Progenitor cell of endocrine pancreas (in vitro differentiated cells): ENCODE measurements around the gene SDSL. TPM values are rescaled to one million over a fixed set of nuclear protein-coding genes. Genes with fewer than 3 reads are reported as not detected.

ENCODE experiments used
- DNase-seq: peaks from one replicate; pipeline ENCODE4 v3.0.0; 2021; ENCODE audit warnings: low spot score; ENCODE audit not compliant: unreplicated experiment
- H3K27ac Mint-ChIP-seq: 2 replicates; pipeline ENCODE4 v1.8.0; 2021; ENCODE audit warnings: mild to moderate bottlenecking, moderate library complexity, mixed read lengths
- H3K27me3 Mint-ChIP-seq: 2 replicates; pipeline ENCODE4 v1.8.0; 2021; ENCODE audit warnings: mixed read lengths
- H3K36me3 Mint-ChIP-seq: 2 replicates; pipeline ENCODE4 v1.8.0; 2022; ENCODE audit warnings: mixed read lengths; ENCODE audit not compliant: insufficient read depth
- H3K4me1 Mint-ChIP-seq: 2 replicates; pipeline ENCODE4 v1.8.0; 2021; ENCODE audit warnings: low read depth, mixed read lengths
- H3K4me3 Mint-ChIP-seq: 2 replicates; pipeline ENCODE4 v1.8.0; 2021; ENCODE audit warnings: low read depth, mild to moderate bottlenecking, moderate library complexity, mixed read lengths
- H3K9me3 Mint-ChIP-seq: 2 replicates; pipeline ENCODE4 v1.8.0; 2021; ENCODE audit warnings: low read depth, mixed read lengths
- CTCF ChIP-seq: fragments of 200-600 bp; sonication (generic); IDR thresholded peaks from one replicate; pipeline ENCODE4 v1.5.0; 2021; ENCODE audit warnings: antibody characterized with exemption, mild to moderate bottlenecking; ENCODE audit not compliant: unreplicated experiment
- total RNA-seq: library from RNA; stranded (reverse); gene quantifications from 2 replicates; pipeline ENCODE4 v1.2.1, GENCODE V29; 2021

Gene SDSL
- total RNA-seq, 1 donor from 2014 or later, result 17.2 TPM

- TF ChIP-seq CTCF, result peak; percentile 93
- no peak overlapping the region for H3K4me3 Mint-ChIP-seq
- peak overlapping the region; percentile 29 for H3K27ac Mint-ChIP-seq
- H3K4me1 Mint-ChIP-seq, result peaks cover 12% of the 10 kb centered on the region
- peaks cover 3% of the 10 kb centered on the region for H3K9me3 Mint-ChIP-seq
- peaks cover 6% of the 10 kb centered on the region for H3K27me3 Mint-ChIP-seq
- DNase-seq, result peak; percentile 54
- H3K36me3 Mint-ChIP-seq, result peaks cover 2% of the 10 kb centered on the region
These were observed 3.0 kb downstream of the SDSL start for GRCh38 chr12:113424915-113425823.

GRCh38 chr12:113425960-113426453 lies 3.8 kb downstream of the SDSL start:
- H3K4me1 Mint-ChIP-seq, result peaks cover 12% of the 10 kb centered on the region
- no peak for TF ChIP-seq CTCF
- no peak for DNase-seq
- peaks cover 3% of the 10 kb centered on the region for H3K9me3 Mint-ChIP-seq
- H3K27ac Mint-ChIP-seq, result no peak overlapping the region
- no peak overlapping the region for H3K4me3 Mint-ChIP-seq
- H3K27me3 Mint-ChIP-seq, result peaks cover 9% of the 10 kb centered on the region
- H3K36me3 Mint-ChIP-seq, result peaks cover 4% of the 10 kb centered on the region

DNA sequence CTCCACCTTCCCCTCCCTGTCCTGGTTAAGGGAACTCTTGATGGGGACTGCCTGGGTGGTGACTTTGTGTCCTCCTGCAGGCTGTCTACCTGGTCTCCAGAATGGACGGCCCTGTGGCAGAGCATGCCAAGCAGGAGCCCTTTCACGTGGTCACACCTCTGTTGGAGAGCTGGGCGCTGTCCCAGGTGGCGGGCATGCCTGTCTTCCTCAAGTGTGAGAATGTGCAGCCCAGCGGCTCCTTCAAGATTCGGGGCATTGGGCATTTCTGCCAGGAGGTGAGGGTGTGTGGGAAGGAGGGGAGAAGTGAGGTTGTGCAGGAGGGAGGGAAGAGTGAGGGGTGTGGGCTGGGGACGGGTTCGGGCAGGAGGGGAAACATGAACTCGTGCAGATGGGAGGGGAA lies 5.7 kb downstream of the SDSL start:
- H3K36me3 Mint-ChIP-seq, result peaks cover 4% of the 10 kb centered on the region
- peaks cover 3% of the 10 kb centered on the region for H3K9me3 Mint-ChIP-seq
- H3K27me3 Mint-ChIP-seq, result peaks cover 16% of the 10 kb centered on the region
- DNase-seq, result no peak
- TF ChIP-seq CTCF, result no peak
- peaks cover 3% of the 10 kb centered on the region for H3K4me1 Mint-ChIP-seq
- H3K27ac Mint-ChIP-seq, result no peak overlapping the region
- H3K4me3 Mint-ChIP-seq, result no peak overlapping the region

DNA sequence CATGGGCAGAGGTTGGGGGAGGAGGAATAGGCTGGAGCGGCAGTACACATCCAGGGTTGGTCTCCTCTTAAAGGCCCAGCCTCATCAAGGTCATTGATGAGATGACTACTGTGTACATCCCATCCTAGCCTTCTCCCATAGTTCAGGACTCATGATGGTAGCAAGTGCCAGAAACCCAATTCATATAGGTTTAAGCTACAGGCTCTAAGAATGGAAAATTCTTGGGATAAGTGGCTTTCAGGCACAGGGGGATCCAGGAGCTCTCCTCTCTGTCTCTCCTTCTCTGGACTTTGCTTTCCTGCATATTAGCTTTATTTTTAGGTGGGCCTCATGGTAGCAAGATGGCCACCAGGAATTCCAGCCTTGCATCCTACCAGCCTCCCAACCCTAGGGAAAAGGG lies 6.3 kb downstream of the SDSL start:
- Mint-ChIP-seq H3K9me3 (peaks cover 3% of the 10 kb centered on the region), H3K4me1 (peaks cover 1% of the 10 kb centered on the region), H3K4me3 (no peak overlapping the region), H3K27me3 (peaks cover 17% of the 10 kb centered on the region), H3K27ac (no peak overlapping the region), H3K36me3 (peaks cover 4% of the 10 kb centered on the region)
- no peak for TF ChIP-seq CTCF
- DNase-seq, result no peak

DNA sequence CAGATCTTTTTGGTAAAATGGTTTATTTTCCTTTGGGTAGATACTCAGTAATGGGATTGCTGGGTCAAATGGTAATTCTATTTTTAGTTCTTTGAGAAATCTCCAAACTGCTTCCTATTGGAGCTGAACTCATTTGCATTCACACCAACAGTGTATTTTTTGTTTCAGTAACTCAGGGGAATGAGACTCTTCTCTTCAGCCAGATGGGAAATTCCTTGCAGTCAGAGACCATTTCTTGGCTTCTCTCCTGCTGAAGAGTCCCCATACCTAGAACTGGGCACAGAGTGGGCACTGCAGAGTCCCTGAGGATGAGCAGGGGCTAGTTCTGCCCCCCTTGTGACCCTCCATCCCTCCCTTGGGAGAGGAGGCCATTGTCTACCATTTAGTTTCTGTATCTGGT lies 10.8 kb downstream of the SDSL start:
- Mint-ChIP-seq H3K4me1 (no peaks in the 10 kb centered on the region), H3K4me3 (no peak overlapping the region), H3K27ac (no peak overlapping the region), H3K36me3 (peaks cover 4% of the 10 kb centered on the region), H3K9me3 (peaks cover 3% of the 10 kb centered on the region), H3K27me3 (peaks cover 14% of the 10 kb centered on the region)
- no peak for TF ChIP-seq CTCF
- DNase-seq, result no peak
